A549 (cell line): ENCODE data around the gene PIGN. TPM values are rescaled to one million over a fixed set of nuclear protein-coding genes. Genes with fewer than 3 reads are reported as not detected.

Source experiments
- ATAC-seq, 2 experiments: fragments of 200-7000 bp in 1 of 2; fragments of >200 bp in 1 of 2; cut with Nextera tagmentation in 1 of 2; cut with Tn5 transposase in 1 of 2; 3 replicates each; pipeline versions ENCODE4 v1.8.0 to v1.9.1; 2018 to 2020; ENCODE audit warnings: mild to moderate bottlenecking in 1 of 2, moderate library complexity in 1 of 2
- CTCF ChIA-PET: fragments of 300-600 bp; sonication (Branson Sonifier 250); formaldehyde crosslinking; extraction: SDS; loops from one replicate; lab custom pipeline; 2021; ENCODE audit warnings: antibody characterized with exemption, inconsistent platforms; lab: Yijun Ruan, JAX
- POLR2A ChIA-PET: fragments of 350-600 bp; formaldehyde crosslinking; extraction: SDS; loops from one replicate; lab custom pipeline; 2021; ENCODE audit warnings: antibody characterized with exemption, inconsistent platforms; lab: Yijun Ruan, JAX
- DNase-seq, 2 experiments: peaks; one replicate each; pipeline versions ENCODE4 v3.0.0 to v3.0.0-alpha.2; 2011 to 2016; ENCODE audit warnings: low read depth in 1 of 2, low spot score in 1 of 2
- FAIRE-seq: peaks from 2 replicates; lab custom pipeline; 2011; peaks lifted over from hg19 to GRCh38; lab: Jason Lieb, UNC
- H3K27ac ChIP-seq, 2 experiments: fragments of >200 bp; sonication (Bioruptor Twin); formaldehyde crosslinking; 3 replicates each; pipeline ENCODE4 v1.5.1; 2016 to 2017
- H3K4me1 ChIP-seq: fragments of >200 bp; sonication (Bioruptor Twin); formaldehyde crosslinking; 3 replicates; pipeline ENCODE4 v1.6.1; 2016
- H3K4me2 ChIP-seq: fragments of >200 bp; sonication (Bioruptor Twin); formaldehyde crosslinking; 3 replicates; pipeline ENCODE4 v1.6.1; 2016
- H3K4me3 ChIP-seq: fragments of >200 bp; sonication (Bioruptor Twin); formaldehyde crosslinking; 3 replicates; pipeline ENCODE4 v1.5.1; 2016
- H3K9me3 ChIP-seq: fragments of >200 bp; sonication (Bioruptor Twin); formaldehyde crosslinking; 3 replicates; pipeline ENCODE4 v1.6.1; 2016
- BHLHE40 ChIP-seq: IDR thresholded peaks from 2 replicates; pipeline ENCODE4 v1.6.1; 2012; ENCODE audit warnings: low read depth, low read length, inconsistent platforms
- CBX8 ChIP-seq: fragments of 200-600 bp; sonication (generic); IDR thresholded peaks from 2 replicates; pipeline ENCODE4 v1.6.1; 2016
- CHD2 ChIP-seq: fragments of 150-350 bp; IDR thresholded peaks from 2 replicates; pipeline ENCODE4 v1.6.1; 2014; ENCODE audit warnings: low read length; ENCODE audit not compliant: partially characterized antibody
- CHD4 ChIP-seq: fragments of 200-600 bp; sonication (generic); IDR thresholded peaks from 2 replicates; pipeline ENCODE4 v1.6.1; 2016; ENCODE audit warnings: antibody characterized with exemption, mild to moderate bottlenecking, borderline replicate concordance
- CTCF ChIP-seq: fragments of >200 bp; sonication (Bioruptor Twin); formaldehyde crosslinking; IDR thresholded peaks from 3 replicates; pipeline ENCODE4 v1.5.1; 2016
- E2F6 ChIP-seq: IDR thresholded peaks from 2 replicates; pipeline ENCODE4 v1.6.1; 2012; ENCODE audit warnings: low read depth, borderline replicate concordance
- ELK1 ChIP-seq: fragments of 150-350 bp; IDR thresholded peaks from 2 replicates; pipeline ENCODE4 v1.6.1; 2014; ENCODE audit warnings: low read depth, mild to moderate bottlenecking, low read length
- FOSB ChIP-seq: fragments of 250-450 bp; sonication (Bioruptor Pico); IDR thresholded peaks from 2 replicates; pipeline ENCODE4 v1.5.0; 2020; ENCODE audit warnings: mild to moderate bottlenecking, moderate library complexity
- FOSL2 ChIP-seq, 2 experiments: fragments of 450-650 bp in 1 of 2; fragments of >200 bp in 1 of 2; sonication (Bioruptor Twin) in 1 of 2; formaldehyde crosslinking; IDR thresholded peaks; 2 replicates each; pipeline versions ENCODE4 v1.5.0 to v1.6.1; 2016 to 2020; ENCODE audit warnings: mild to moderate bottlenecking in 1 of 2, moderate library complexity in 1 of 2
- GATA3 ChIP-seq: IDR thresholded peaks from 2 replicates; pipeline ENCODE4 v1.6.1; 2012; ENCODE audit warnings: borderline replicate concordance
- HDAC2 ChIP-seq: fragments of 200-600 bp; sonication (generic); IDR thresholded peaks from 2 replicates; pipeline ENCODE4 v1.6.1; 2016
- HOXB5 ChIP-seq: fragments of 250-450 bp; sonication (Bioruptor Pico); IDR thresholded peaks from 2 replicates; pipeline ENCODE4 v1.5.0; 2020; ENCODE audit warnings: mild to moderate bottlenecking, moderate library complexity
- JUNB ChIP-seq: fragments of >200 bp; sonication (Bioruptor Twin); formaldehyde crosslinking; IDR thresholded peaks from 2 replicates; pipeline ENCODE4 v1.6.1; 2016
- KDM1A ChIP-seq: fragments of 200-600 bp; sonication (generic); IDR thresholded peaks from 2 replicates; pipeline ENCODE4 v1.6.1; 2016; ENCODE audit warnings: low read depth, mild to moderate bottlenecking
- KDM5A ChIP-seq: fragments of 200-600 bp; sonication (generic); IDR thresholded peaks from 2 replicates; pipeline ENCODE4 v1.6.1; 2016; ENCODE audit warnings: antibody characterized with exemption, mild to moderate bottlenecking
- MAX ChIP-seq: IDR thresholded peaks from 2 replicates; pipeline ENCODE4 v1.6.1; 2012
- MAZ ChIP-seq: fragments of 150-350 bp; IDR thresholded peaks from 2 replicates; pipeline ENCODE4 v1.6.1; 2014; ENCODE audit warnings: antibody characterized with exemption, low read depth, low read length, borderline replicate concordance
- PHF8 ChIP-seq: fragments of 200-600 bp; sonication (generic); IDR thresholded peaks from 2 replicates; pipeline ENCODE4 v1.6.1; 2016; ENCODE audit warnings: low read depth, mild to moderate bottlenecking, antibody characterized with exemption, moderate library complexity, borderline replicate concordance
- POLR2AphosphoS2 ChIP-seq: conservative IDR thresholded peaks from 2 replicates; pipeline ENCODE4 v1.6.1; 2012; ENCODE audit warnings: low read length, improper control_type of control experiment, inconsistent platforms
- RARB ChIP-seq: fragments of 250-450 bp; sonication (Bioruptor Pico); IDR thresholded peaks from 2 replicates; pipeline ENCODE4 v1.8.0; 2021; ENCODE audit warnings: mild to moderate bottlenecking, moderate library complexity
- SMC3 ChIP-seq: fragments of >200 bp; sonication (Bioruptor Twin); formaldehyde crosslinking; IDR thresholded peaks from 3 replicates; pipeline ENCODE4 v1.6.1; 2018; ENCODE audit warnings: inconsistent platforms
- SREBF2 ChIP-seq: fragments of 450-650 bp; IDR thresholded peaks from 2 replicates; pipeline ENCODE4 v1.6.1; 2014; ENCODE audit warnings: mild to moderate bottlenecking, moderate library complexity
- TFCP2L1 ChIP-seq: fragments of 250-450 bp; sonication (Bioruptor Pico); IDR thresholded peaks from 2 replicates; pipeline ENCODE4 v1.5.0; 2021; ENCODE audit warnings: mild to moderate bottlenecking
- TP53 ChIP-seq: fragments of 250-450 bp; sonication (Bioruptor Pico); IDR thresholded peaks from 2 replicates; pipeline ENCODE4 v1.5.0; 2021; ENCODE audit warnings: mild to moderate bottlenecking, moderate library complexity
- ZC3H11A ChIP-seq: fragments of 450-650 bp; IDR thresholded peaks from 2 replicates; pipeline ENCODE4 v1.6.1; 2014; ENCODE audit warnings: antibody characterized with exemption, mild to moderate bottlenecking
- ZFP36 ChIP-seq: fragments of 450-650 bp; IDR thresholded peaks from 2 replicates; pipeline ENCODE4 v1.6.1; 2014; ENCODE audit warnings: borderline replicate concordance; ENCODE audit not compliant: partially characterized antibody
- ZSCAN20 ChIP-seq: fragments of 250-450 bp; sonication (Bioruptor Pico); IDR thresholded peaks from 2 replicates; pipeline ENCODE4 v1.8.0; 2022; ENCODE audit warnings: mild to moderate bottlenecking, moderate library complexity
- WGBS: methylation state at CpG from one replicate; pipeline ENCODE4 v1.1.6; 2017; ENCODE audit errors: missing lambda C conversion rate; 5-methylcytosine and 5-hydroxymethylcytosine counted together
- polyA plus RNA-seq, 4 experiments: library from polyadenylated mRNA; depleted of rRNA in 3 of 4; stranded (reverse); fragments of >200 nt; fragmentation: RNase III in 1 of 4; extraction: RNeasy Plus Mini Kit Qiagen cat#74134 plus additional on column Dnase treatment in 1 of 4; gene quantifications; 2 replicates in 3 of 4; 3 replicates in 1 of 4; pipeline ENCODE4 v1.2.3, GENCODE V29; 2011 to 2017

The PIGN gene
- polyA plus RNA-seq, 2 of the 4 experiments (the other 2 are of a cell fraction): 12.9 to 37.0 TPM

- TF ChIP-seq CBX8 (no peak), RARB (CRISPR knock-in tag) (no peak), CTCF (no peak), SMC3 (no peak), PHF8 (no peak), TP53 (CRISPR knock-in tag) (no peak), E2F6 (no peak), HOXB5 (CRISPR knock-in tag) (no peak), SREBF2 (no peak), CHD2 (no peak), ZFP36 (no peak), TFCP2L1 (CRISPR knock-in tag) (no peak), MAX (no peak), KDM5A (no peak), KDM1A (no peak), ELK1 (no peak)
- no peaks in the 10 kb centered on the region for H3K9me3 ChIP-seq
- WGBS: 6% methylated on average over 1 of the region's 1 CpG
- no peak for ATAC-seq
- no peak overlapping the region for H3K4me2 ChIP-seq
- H3K4me1 ChIP-seq: no peaks in the 10 kb centered on the region
- ChIA-PET POLR2A (no interaction called here), CTCF (no interaction called here)
- DNase-seq: no peak
- H3K4me3 ChIP-seq: no peak overlapping the region
- no peak overlapping the region for H3K27ac ChIP-seq
- no peak for FAIRE-seq
Measured at GRCh38 chr18:61992285-61992684, 194.6 kb downstream of the PIGN start.

- CTCF ChIA-PET: no interaction called here
- Histone ChIP-seq H3K4me2 (no peak overlapping the region), H3K9me3 (no peaks in the 10 kb centered on the region), H3K27ac (no peak overlapping the region), H3K4me1 (no peaks in the 10 kb centered on the region), H3K4me3 (no peak overlapping the region)
- 44% methylated on average over 1 of the region's 1 CpG for WGBS
- no peak for DNase-seq
- no peak for FAIRE-seq
- POLR2A ChIA-PET: no interaction called here
- TF ChIP-seq E2F6 (no peak), ZSCAN20 (CRISPR knock-in tag) (no peak), CHD2 (no peak), MAX (no peak), MAZ (no peak), BHLHE40 (no peak), FOSB (CRISPR knock-in tag) (no peak), GATA3 (no peak), JUNB (no peak), CTCF (no peak), ZC3H11A (no peak), FOSL2 (IDR thresholded peaks at IDR 0.05) (no peak), FOSL2 (CRISPR knock-in tag; IDR thresholded peaks at IDR 0.05) (no peak), POLR2AphosphoS2 (no peak), HDAC2 (no peak), CHD4 (no peak)
- no peak for ATAC-seq
Measured at GRCh38 chr18:61991836-61992235, 195.0 kb downstream of the PIGN start.
